ENCODE data around the gene ERVW-1.
"Not testable (repeated sequence)": the region's sequence is repeated elsewhere in the genome, so short reads cannot be mapped to it uniquely, and the experiment has no call there.

Gene ERVW-1

DNA sequence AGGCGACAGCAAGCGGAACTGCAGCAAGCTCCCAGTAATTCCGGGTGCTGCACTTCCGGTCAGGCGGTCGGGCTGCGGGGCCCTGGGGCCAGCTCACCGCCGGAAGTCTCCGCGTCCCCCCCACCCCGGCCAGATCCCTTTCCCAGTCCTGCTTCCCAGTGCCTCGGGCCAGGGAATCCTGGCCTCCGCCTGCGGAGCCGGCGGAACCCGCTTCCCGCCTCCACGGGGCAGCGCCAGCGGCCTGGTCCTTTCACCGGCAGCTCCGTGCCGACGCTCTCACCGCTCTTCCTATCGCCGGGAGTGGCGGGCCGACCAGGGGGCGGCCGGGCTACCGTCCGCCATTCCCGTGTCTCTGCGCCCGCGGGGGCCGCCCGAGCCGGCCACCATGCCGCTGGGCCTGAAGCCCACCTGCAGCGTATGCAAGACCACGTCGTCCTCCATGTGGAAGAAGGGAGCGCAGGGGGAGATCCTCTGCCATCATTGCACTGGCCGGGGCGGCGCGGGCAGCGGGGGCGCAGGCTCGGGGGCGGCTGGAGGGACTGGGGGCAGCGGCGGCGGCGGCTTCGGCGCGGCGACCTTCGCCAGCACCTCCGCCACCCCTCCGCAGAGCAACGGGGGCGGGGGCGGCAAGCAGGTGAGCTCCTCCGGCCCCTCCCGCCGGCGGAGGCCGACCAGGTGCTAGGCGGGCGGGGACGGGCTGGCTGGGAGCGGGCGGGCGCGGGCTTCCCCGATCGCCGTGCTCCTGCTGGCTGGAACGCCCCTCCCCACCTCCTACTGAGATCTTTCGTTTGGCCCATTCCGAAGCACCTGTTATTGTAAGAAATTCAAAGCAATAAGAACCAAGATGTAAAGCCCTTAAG lies 30.2 kb downstream of the ERVW-1 start, which contains the start of gene GATAD1:
TSS of gene GATAD1 (plus strand) at position 138 of the 860 bp plus-strand sequence. CDS start at position 386, 248 bp downstream.
- peak within 1 kb of the TSS; percentile 98 for H3K27ac ChIP-seq
- TF ChIP-seq ZFX (IDR thresholded peaks at IDR 0.05), result peak; percentile 97
- TF ChIP-seq, protein P1, sequence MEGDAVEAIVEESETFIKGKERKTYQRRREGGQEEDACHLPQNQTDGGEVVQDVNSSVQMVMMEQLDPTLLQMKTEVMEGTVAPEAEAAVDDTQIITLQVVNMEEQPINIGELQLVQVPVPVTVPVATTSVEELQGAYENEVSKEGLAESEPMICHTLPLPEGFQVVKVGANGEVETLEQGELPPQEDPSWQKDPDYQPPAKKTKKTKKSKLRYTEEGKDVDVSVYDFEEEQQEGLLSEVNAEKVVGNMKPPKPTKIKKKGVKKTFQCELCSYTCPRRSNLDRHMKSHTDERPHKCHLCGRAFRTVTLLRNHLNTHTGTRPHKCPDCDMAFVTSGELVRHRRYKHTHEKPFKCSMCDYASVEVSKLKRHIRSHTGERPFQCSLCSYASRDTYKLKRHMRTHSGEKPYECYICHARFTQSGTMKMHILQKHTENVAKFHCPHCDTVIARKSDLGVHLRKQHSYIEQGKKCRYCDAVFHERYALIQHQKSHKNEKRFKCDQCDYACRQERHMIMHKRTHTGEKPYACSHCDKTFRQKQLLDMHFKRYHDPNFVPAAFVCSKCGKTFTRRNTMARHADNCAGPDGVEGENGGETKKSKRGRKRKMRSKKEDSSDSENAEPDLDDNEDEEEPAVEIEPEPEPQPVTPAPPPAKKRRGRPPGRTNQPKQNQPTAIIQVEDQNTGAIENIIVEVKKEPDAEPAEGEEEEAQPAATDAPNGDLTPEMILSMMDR (conservative IDR thresholded peaks at IDR 0.05), result peak; percentile 71

DNA sequence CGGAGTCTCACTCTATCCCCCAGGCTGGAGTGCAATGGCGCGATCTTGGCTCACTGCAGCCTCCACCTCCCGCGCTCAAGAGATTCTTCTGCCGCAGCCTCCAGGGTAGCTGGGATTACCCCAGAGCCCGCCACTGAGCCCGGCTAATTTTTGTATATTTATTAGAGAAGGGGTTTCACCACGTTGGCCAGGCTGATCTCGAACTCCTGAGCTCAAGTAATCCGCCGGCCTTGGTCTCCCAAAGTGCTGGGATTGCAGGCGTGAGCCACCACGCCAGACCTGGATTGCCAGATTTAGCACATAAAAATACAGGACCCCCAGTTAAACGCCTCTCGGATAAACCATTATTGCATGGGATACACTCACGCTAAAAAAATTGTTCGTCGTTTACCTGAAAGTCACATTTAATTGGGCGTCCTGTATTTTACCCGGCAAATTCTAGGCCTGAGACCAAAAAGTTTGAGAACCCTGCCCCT lies 30.8 kb downstream of the ERVW-1 start:
- TF ChIP-seq ZFX (IDR thresholded peaks at IDR 0.05), result no peak
- TF ChIP-seq, protein P1 (conservative IDR thresholded peaks at IDR 0.05), result peak; percentile 95
- peak overlapping the region; percentile 98 for H3K27ac ChIP-seq

- H3K27ac ChIP-seq, result not testable (repeated sequence)
Observed at GRCh38 chr7:92442720-92443119, 35.0 kb downstream of the ERVW-1 start.

GRCh38 chr7:92437956-92438491 lies 39.7 kb downstream of the ERVW-1 start:
- H3K27ac ChIP-seq, result no peak overlapping the region

GRCh38 chr7:92436612-92437445 lies 40.9 kb downstream of the ERVW-1 start:
- TF ChIP-seq, protein P1 (conservative IDR thresholded peaks at IDR 0.05), result no peak
- no peak for TF ChIP-seq ZFX (IDR thresholded peaks at IDR 0.05)
- no peak overlapping the region for H3K27ac ChIP-seq

More at GRCh38 chr7:92437956-92438491, 39.7 kb downstream of the ERVW-1 start:
- no peak for TF ChIP-seq ZFX (IDR thresholded peaks at IDR 0.05)
- TF ChIP-seq, protein P1 (conservative IDR thresholded peaks at IDR 0.05), result no peak

GRCh38 chr7:92435542-92435941 lies 42.2 kb downstream of the ERVW-1 start:
- TF ChIP-seq, protein P1 (conservative IDR thresholded peaks at IDR 0.05), result no peak
- TF ChIP-seq ZFX (IDR thresholded peaks at IDR 0.05), result no peak
- no peak overlapping the region for H3K27ac ChIP-seq

DNA sequence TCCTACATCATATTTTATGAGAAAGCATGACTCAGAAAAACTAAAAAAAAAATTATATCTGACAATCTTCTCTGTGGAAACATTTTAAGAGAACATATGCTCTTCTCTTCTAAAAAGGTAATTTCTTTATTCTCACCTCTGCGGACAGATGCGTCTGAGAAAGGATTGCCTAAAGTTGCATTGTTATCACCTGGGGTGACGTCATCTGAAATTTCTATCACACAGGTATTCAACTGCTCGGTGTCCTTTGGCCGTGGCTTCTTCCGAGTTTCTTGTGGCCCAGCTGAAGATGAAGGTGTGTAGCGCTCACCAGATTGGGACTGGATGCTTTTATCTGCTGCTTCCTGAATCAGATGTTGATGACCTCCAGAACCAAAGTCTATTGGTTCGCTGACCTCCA lies 44.7 kb downstream of the ERVW-1 start:
- TF ChIP-seq, protein P1 (conservative IDR thresholded peaks at IDR 0.05), result no peak
- TF ChIP-seq ZFX (IDR thresholded peaks at IDR 0.05), result no peak
- no peak overlapping the region for H3K27ac ChIP-seq

Data from C4-2B (cell line).